ENCODE results near the gene ISCU.

The ISCU gene

DNA sequence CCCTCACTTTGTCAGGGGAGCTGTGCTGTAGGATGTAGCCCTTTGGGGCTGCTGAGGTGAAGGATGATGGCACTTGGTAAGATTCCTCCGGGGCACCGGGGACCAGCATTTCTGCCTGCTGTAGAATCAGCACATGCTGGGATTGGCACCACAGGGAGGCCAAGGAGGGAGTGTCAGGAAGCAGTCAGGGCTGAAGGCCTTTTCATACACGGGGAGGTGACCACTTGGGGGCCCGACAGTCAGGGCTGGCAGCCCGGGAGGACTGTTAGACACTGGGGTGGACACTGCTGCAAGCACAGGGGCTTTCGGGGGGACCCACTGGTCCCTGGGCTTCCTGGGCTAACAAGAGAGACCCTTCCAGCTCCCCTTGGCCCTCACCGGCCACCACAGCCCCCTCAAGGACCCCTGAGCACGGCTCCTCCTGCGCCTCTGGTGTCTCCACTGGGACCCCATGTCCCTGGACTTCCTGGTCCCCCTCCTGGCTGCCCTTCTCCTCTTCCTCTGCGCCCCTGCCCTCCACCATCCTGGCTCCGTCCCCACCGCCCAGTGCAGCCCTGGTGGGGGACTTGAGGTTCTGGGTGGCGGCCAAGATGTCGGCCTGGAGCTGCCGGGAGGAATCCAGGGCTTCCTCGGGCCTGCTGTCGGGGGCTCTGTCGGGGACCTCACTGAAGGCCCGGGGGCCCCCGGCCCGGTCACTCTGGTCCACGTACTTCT lies 29.0 kb downstream of the ISCU start:
- DNase-seq, result no peak

DNA sequence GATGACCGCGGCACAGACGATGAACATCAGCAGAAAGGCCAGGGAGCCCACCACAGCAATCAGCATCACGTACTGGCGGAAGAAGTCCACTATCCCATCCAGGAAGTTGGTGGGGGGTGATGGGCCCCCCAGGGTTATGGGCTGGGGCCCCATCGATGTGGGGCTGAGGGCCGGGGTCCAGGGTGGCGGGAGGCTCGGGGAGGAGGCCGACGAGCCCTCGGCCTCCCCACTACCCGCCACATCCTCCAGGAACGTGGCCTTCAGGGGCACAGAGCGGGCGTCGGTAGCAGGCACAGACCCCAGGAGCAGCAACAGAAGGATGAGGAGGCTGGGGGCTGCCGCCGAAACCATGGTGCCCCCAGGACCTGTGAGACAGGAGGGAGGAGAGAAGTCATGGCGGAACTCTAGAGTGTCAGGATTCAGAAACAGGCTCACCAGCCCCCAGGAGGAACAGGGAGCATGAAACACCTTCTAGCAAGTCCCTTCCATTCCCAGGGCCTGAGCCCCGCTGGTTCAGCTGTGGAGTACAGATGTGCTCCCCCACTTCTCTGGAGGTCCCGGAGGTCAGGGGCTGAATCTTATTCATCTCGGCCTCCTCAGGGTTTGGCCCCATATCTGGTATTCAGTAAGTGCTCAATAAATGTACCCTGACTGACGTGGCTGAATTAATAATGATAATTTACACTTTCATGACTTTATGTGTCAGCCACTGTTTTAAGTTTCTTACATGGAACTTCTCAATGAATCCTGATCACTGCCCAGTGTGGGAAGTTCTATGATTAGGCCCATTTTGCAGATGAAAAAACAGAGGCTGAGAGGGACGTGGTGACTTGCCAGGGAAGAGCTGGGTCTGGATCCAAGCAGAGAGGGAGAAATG lies 29.9 kb downstream of the ISCU start:
- DNase-seq, result no peak

DNA sequence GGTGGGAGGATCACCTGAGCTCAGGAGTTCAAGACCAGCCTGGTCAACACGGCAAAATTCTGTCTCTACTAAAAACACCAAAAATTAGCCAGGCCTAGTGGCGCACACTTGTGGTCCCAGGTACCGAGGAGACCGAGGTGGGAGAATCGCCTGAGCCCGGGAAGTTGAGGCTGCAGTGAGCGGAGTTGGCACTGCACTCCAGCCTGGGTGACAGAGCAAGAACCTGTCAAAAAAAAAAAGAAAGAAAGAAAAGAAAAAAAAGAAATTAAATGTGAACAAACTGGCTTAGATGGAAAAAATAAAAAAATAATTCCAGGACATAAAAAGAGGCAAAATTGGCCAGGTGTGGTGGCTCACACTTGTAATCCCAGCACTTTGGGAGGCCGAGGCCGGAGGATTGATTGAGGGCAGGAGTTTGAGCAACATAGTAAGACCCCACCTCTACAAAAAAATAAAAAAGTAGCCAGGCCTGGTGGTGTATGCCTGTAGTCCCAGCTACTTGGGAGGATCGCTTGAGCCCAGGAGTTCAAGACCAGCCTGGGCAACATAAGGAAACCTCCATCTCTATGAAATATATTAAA lies 32.0 kb downstream of the ISCU start:
- DNase-seq, result no peak

DNA sequence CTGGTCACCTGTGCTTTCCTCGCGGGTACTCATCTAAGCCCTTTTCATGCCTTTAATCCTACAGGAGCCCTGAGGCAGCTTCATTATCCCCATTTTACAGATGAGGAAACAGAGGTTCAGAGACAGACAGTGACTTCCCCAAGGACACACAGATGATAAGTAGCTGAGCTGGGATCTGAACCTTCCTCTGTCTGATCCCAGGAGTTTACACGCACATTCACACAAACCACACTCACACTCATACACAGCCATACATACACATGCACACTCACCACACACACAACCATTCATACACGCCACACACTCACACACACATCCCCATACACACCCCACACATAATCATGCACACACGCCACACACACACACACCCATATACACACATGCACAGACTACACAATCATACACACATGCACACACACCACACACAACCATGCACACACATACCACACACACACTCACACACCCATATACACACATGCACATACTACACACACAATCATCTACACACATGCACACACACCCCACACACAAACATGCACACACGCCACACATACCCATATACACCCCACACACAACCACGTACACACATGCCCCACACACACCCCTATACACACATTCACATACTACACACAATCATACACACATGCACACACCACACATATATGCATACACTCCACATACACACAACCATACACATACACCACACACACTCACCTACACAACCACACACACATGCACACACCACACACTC lies 32.7 kb downstream of the ISCU start:
- DNase-seq, result no peak

DNA sequence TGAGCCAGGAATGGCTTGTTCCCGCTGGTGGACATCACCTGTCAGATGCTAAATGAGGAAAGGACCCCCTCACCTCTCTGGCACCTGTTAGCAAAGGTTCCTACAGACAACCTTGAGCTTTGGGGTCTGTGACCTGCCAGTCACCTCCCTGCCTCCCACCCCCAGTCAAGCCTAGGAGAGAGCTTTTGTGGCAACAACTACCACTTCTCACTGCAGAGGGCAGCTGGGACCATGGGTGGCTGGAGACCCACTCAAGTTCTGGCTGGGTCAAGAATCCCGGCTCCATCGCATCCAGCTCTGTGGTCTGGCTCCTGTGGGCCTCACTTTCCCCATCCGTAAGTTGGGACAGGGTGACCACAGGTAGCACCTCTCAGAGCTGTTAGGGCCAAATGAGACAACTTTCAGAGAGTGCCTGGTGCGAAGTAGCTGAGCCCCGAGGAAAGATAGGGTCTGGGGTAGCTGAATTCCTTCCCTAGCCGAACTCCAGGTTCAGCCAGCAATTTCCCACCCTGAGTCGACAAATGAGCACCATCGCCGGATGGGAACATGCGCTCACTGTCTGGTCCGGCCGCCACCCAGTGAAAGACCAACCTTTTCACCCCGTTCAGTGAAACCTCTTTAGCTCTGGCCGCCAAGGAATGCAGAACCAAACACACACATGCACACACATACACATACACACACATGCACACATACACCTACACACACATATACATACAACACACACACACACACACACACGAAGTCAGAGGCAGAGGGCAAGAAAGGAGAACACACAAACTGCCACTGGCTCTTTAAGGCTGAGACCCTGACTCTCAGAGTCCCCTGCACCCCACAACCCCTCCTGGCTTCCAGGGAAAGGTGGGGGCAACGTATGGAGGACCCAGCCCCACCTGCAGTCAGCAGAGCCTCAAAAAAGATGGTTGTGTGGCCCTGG lies 33.6 kb downstream of the ISCU start:
- DNase-seq, result no peak

DNA sequence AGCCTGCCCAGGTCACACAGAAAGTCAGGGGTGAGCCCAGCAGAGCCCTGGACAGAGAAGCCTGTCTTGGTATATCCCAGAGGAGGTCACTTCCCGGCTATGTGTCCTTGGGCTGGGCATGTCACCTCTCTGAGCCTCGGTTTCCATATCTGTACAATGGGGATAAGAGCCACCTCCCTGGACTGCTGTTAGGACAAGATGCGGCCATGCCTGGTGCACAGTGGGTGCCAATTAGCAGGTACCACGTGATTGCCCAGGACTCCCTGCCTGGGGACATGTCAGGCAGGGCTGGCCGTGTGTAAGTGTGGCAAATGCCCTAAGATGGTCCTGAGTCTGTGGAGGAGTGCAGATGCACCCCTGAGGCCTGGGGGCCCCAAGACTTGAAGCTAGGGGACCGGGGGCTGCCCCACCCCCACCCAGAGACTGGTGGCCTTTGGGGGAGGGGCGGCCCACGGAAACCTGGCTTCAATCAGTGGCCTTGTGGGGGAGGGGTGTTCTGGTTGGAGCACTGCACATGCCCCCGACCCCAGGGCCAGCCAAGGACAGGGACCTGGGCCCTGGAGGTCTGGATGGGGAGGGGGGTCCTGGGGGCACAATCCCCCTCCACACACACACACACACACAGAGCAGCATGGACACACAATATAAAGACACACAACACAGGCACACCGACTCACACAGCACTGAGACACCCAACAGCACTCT lies 34.6 kb downstream of the ISCU start:
- no peak for DNase-seq

DNA sequence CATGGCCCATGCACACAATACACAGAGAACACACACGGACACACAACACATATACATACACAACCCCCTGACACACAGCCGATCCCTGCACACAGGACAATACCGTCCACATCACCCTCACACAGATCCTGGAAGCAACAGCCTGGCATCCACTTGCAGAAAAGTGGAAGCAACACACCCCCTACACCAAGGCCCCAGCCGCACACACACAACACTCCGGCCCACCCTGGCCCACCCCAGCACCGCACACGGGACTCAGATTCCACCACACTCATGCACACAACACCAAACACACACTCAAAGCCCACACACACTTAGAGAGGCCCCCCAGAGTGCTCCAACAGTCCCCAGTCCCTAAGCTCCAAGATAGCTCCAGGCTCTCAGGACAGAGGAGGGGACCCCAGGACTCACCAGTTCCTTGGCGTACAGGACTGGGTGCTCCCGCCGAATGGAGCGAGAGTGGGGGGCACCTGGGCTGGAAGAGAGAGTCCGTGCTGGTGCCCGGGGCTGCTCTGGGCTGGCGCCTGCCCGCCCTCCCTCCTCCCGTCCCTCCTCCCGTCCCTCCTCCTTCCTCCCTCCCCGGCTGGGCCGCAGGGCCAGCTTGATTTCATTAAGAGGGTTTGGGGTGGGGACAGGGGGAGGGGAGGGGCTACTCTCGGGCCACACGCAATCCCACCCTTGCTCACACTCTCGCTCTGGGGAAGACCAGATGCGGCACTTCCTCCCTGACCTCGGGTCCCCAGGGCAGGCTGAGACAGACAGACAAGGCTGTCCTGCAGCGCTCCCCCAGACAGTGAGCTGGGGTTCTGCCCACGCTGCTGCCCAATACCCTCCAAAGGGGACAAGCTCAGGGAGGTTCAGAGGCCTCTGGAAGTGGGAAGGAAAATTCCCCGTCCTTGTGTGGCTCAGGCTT lies 35.4 kb downstream of the ISCU start, which contains the start of gene TMEM119:
Gene TMEM119, minus strand, starts transcription at position 526 of the 913 bp plus-strand sequence. CDS start 5,701 bp downstream, outside the sequence.
- no peak for DNase-seq

DNA sequence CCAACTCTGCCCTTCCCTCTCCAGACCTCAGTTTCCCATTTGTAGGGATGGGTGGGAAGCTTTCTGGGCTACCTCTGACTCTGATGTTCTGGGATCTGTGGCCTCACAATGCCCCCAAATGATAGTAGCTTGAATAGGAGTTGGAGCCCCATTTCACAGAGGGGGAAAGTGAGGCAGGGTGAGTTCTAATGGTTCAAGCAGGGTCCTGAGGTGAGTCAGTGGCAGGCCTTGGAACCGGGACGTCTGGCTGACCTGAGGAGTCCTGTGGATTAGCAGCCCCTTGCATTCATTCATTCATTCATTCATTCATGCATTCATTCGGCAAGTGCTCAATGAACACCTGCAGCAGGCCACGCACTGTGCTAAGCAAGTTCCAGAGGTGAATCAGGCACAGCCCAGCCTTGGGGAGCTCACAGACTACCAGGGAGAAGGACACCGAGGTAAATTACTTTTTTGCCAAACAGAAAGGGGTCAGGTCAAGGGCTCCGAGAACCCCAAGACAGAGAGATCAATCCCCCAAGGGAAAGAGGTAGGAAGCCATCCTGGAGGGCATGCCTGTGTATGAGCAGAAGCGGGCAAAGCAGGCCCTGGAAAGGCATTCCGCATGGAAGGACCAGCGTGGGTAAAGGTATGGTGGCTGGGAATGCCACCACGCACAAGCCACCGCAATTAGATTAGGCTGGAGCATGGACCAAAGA lies 36.3 kb downstream of the ISCU start:
- no peak for DNase-seq

DNA sequence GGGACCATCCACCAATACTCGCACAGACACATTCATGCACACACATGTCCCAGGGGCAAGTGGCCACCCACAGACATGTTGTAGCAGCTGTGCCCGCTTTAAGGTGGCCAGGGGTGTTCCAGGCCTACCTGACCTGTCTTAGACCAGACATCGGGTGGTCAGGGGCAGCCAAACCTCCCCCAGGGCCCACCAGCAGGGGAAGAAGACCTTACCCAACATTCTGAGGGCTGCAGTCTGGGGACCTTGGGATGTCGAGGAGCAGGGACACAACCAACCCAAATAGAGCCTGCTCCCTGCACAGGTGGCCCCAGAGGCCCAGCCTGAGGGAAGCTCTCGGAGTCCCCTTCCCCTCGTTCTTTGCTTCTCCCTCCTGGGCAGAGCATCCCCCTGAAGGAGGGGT lies 37.1 kb downstream of the ISCU start:
- DNase-seq, result no peak

DNA sequence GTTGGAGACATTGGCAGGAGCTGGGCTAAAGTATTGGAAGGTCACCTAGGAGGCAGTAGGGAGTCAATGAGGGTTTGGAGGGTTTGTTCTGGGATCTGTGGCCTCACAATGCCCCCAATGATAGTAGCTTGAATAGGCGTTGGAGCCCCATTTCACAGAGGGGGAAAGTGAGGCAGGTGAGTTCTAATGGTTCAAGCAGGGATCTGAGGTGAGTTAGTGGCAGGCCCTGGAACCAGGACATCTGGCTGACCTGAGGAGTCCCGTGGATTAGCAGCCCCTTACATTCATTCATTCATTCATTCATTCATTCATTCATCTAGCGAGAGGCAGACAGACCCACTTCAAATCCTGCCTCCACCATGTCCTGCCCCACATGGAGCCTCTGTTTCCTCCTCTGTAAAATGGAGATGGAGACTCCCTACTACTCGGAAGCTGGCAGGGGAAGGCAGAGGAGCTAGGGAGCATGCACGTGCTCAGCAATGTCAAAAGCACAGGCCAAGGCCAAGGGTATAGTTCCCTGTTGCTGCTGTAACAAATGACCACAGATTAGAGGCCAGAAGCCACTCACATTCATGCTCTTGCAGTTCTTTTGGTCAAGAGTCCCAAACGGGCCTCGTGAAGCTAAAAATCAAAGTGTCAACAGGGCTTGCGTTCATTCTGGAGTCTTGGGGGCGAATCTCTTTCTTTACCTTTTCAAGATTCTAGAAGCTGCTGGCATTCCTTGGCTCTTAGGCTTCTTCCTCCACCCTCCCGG lies 37.7 kb downstream of the ISCU start:
- no peak for DNase-seq

DNA sequence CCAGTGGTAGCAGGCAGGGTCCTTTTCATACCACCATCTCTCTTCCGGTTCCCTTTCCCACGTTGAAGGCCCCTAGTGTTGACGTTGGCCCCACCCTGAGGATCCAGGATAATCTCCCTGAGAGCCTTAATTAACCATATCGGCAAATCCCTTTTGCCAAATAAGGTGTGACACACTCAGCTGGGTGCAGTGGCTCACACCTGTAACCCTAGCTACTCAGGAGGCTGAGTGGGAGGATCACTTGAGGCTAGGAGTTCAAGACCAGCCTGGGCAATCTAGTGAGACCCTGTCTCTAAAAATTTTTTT lies 38.3 kb downstream of the ISCU start:
- DNase-seq, result no peak

DNA sequence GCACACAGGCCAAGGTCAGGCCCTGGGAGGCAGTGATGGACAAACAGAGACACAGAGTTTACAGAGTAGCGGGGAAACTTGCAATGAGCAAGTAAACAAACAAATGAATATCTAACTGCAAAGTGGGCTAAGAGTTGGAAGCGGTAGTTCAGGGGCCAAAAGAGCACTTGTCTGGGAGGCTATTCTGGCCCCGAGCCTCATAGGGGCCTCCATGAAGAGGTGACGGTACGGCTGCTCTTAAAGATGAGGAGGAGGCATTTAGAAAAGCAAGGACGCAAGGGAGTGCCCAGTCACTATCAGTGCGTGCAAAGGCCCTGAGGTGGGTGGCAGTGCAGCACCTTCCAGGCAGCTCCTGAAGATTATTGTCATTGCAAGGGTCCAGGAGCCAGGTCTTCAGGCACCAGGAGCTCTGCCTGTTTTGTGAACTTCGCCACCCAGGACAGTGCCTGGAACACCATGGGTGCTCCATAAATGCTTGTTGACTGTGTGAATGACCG lies 39.9 kb downstream of the ISCU start:
- DNase-seq, result no peak

DNA sequence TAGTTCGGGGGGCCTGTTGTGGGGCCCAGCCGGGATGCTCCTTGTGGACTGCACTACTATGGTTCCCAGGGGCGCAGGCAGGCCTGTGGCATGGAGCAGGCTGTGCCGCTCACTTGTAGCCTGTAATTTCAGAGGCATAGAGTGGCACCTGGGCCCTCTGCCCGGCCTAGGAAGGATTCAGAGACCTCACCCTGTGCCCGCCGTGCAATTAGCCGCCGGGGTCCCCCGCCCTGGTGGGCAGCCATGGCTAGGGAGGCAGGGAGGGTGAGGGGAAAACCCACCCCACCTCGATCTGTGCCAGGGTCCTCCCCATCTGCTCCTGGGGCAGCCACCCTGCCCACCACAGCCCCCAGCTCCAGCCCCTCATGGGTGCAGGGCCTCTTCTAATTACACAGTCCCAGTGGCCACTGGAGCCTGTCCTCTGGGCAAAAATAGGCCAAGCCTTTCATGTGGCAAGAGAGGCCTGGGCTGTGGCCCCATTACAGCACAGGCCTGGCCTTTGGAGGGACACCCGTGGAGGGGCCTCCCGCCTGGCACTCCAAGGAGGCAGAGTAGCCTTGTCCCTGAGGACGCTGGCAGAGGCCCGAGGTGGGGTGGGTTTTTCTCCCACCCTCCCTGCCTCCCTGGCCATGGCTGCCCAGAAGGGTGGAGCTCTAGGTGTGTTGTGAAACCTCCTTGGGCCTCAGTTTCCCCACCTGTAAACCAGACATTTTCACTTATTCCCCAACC lies 40.7 kb downstream of the ISCU start:
- DNase-seq, result no peak

DNA sequence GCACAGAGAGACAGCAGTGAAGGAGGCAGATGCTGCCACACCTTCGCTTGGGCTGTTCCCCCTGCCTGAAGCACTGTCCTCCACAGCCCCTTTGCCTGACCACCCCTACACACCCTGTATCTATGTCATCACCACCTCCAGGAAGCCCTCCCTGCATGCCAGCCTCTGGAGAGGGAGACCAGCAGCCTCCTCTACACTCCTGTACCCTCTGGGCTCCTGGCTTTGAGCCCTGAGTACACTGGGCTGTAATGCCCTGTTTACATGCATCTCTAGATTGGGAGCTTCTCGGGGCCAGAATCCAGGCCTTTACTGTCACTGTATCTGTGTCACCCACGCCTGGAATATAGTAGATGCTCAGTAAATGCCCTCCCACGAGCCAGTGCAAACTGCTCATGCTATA lies 41.3 kb downstream of the ISCU start:
- DNase-seq, result no peak

DNA sequence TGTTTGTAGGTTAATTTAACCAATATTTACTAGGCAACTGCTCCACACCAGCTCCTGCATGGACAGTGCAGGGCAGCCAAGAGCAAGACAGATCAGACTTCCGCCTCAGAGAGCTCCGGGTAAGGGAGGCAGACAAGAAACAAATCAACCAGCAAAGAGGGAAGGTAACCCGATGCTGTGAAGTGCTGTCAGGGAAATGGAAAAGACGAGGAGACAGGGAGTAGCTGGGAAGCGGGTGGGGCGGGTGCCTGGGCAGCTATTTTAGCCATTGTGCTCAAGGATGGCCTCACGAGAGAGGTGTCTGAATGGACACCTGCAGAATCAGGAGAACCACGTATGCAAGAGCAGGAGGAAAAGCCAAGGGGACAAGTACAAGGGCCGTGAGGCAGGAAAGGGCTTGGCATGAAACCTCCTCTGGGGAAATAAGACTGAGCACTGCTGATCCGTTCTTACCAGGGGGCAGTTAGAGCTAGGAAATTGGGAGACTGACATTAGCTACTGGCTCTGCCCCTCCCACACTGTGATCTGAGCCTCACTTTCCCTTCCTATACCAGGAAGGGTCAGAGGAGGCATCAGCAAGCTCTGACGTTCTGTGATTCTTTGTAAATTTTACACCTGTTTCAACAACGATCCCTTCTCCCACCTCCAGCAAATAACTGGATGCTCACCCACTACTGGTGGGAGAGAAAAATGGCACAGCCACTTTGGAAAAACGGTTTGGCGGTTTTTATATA lies 42.0 kb downstream of the ISCU start:
- peak; percentile 34 for DNase-seq

DNA sequence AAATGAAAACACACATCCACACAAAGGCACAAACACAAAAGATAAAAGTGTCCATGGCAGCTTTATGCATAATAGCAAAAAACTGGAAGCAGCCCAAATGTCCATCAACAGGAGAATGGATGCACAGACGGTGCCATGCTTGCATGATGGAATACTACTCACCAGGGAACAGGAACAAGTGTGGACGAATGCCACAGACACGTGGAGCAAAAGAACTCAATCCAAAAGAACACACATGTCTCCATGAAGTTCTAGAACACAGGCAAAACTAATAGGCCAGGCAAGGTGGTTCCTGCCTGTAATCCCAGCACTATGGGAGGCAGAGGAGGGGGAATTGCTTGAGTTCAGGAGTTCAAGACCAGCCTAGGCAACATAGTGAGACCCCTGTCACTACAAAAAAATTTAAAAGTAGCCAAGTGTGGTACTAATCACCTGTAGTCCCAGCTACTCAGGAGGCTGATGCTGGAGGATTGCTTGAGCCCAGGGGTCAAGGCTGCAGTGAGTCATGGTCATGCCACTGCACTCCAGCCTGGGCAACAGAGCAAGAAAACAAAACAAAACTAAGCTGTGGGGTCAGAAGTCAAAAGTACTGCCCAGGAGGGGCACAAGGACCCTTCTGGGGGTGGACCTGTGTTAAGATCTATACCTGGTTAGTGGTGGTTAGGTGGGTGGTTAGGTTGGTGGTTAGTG lies 42.7 kb downstream of the ISCU start:
- no peak for DNase-seq
